Kidney (tissue), 14 donors: ENCODE results near the gene CETP. TPM values are rescaled to one million over a fixed set of nuclear protein-coding genes. Genes with fewer than 3 reads are reported as not detected.
A peak's percentile ranks its signal among the peaks of the same experiment; 100 is the strongest.
"Not testable (repeated sequence)": the region's sequence is repeated elsewhere in the genome, so short reads cannot be mapped to it uniquely, and the experiment has no call there.

Experiments
- DNase-seq, 5 donors: peaks; one replicate each; pipeline ENCODE4 v3.0.0-alpha.2; 2013 to 2020
- FAIRE-seq: peaks from 2 replicates; lab custom pipeline; 2012; peaks lifted over from hg19 to GRCh38; lab: Jason Lieb, UNC
- H3K27ac ChIP-seq, 2 donors: one replicate each; pipeline ENCODE4 v1.7.0; 2013; ENCODE audit warnings: low read depth in 2 of 2, low read length in 2 of 2, inconsistent platforms in 1 of 2
- H3K27me3 ChIP-seq: one replicate; pipeline ENCODE4 v1.7.1; 2013; ENCODE audit warnings: low read length, inconsistent platforms; ENCODE audit not compliant: control insufficient read depth, insufficient read depth
- H3K36me3 ChIP-seq, 3 donors: one replicate each; pipeline versions ENCODE4 v1.7.0 to v1.7.1; 2013; ENCODE audit warnings: low read length in 3 of 3, control low read depth in 1 of 3, inconsistent platforms in 1 of 3; ENCODE audit not compliant: insufficient read depth in 3 of 3, control insufficient read depth in 2 of 3
- H3K4me1 ChIP-seq, 3 donors: one replicate each; pipeline versions ENCODE4 v1.7.0 to v1.7.1; 2013; ENCODE audit warnings: low read length in 3 of 3, inconsistent platforms in 1 of 3, low read depth in 1 of 3; ENCODE audit not compliant: control insufficient read depth in 2 of 3, insufficient read depth in 2 of 3
- H3K4me3 ChIP-seq, 3 donors: one replicate each; pipeline versions ENCODE4 v1.7.0 to v1.8.1; 2013; ENCODE audit warnings: low read length in 3 of 3, control low read depth in 1 of 3, inconsistent platforms in 1 of 3
- H3K9ac ChIP-seq, 3 donors: one replicate each; pipeline versions ENCODE4 v1.7.0 to v1.7.1; 2013; ENCODE audit warnings: low read length in 3 of 3, control low read depth in 1 of 3, inconsistent platforms in 1 of 3
- H3K9me3 ChIP-seq, 3 donors: one replicate each; pipeline versions ENCODE4 v1.7.0 to v1.7.1; 2013; ENCODE audit warnings: low read length in 3 of 3, control low read depth in 1 of 3, inconsistent platforms in 1 of 3; ENCODE audit not compliant: control insufficient read depth in 2 of 3, insufficient read depth in 1 of 3
- intact Hi-C: fragments of 100-400 bp; cut with DNase I; formaldehyde crosslinking; loops from one replicate; pipeline ENCODE4 v1.11.1; 2022
- polyA plus RNA-seq: library from polyadenylated mRNA; stranded (reverse); fragments of 350-450 nt; fragmentation: Illumina TruSeq; extraction: RNeasy Lipid Tissue Mini Kit (QIAGEN cat#74804); gene quantifications from one replicate; pipeline ENCODE4 v1.2.3, GENCODE V29; 2014; ENCODE audit warnings: low read depth, low replicate concordance; ENCODE audit not compliant: insufficient read depth
- total RNA-seq: library from RNA; stranded (reverse); fragmentation: NEBNext Ultra II Directional; extraction: Animal tissue kit (Norgen Biotek cat#: 25700); gene quantifications from one replicate; pipeline ENCODE4 v1.2.1, GENCODE V29; 2021
- TF ChIP-seq, protein P1 (sequence below): IDR thresholded peaks from 3 replicates; pipeline ENCODE4 v1.5.1; 2012; ENCODE audit warnings: mild to moderate bottlenecking, moderate library complexity, borderline replicate concordance; ENCODE audit not compliant: insufficient read depth; ENCODE audit errors: extremely low read depth
- donor health status: control.
- donor health status: control.
- donor health status: control.
- donor health status: control.
- donor health status: control.
- donor health status: DM: yes; HTN: yes; CAD: no.
- donor health status: Normal renal cell carcinoma (clear cell type).

Gene CETP
- total and polyA plus RNA-seq, 2 donors from 2014 or later: 1.3 to 2.1 TPM

DNA sequence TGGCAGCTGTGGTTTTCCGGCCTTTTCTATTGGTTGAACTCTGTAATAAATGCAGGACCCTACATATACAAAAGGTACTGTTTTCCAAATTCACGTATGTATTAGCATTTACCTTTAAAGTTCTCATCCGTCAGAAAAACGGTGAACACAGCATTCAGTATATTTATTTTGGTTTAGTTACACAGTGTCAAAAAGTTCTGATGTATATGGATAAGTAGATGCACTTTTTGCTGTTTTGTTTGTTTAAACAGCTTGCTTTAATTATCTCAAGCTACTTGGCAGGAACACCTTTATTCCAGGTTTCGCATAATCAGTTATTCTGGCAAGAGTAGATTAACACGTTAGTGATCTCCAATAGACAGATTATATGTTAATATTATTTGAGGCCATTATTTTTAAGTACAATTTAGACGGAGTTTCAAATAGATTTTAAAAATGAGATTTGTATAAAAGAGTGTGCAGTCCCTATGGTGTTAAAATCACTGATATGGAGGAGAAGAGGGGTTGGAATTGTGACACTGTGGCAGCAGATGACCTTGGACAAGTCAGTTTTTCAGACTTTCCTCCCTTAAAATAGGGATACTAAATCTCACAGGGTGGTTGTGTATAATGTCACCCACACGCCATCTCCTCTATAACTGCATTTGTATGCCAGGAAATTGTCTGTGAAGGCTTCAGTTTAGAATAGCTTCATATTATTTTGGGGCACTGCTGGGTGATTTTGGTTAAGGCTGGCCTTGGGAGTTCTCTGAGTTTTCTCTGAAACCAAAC, 27.7 kb upstream of the CETP start:
- DNase-seq: no peak
- peaks cover 6 to 41% (median 31%) of the 10 kb centered on the region in 3 donors for H3K36me3 ChIP-seq
- H3K9ac ChIP-seq: peak overlapping the region; percentile 39 to 99 (median 95)
- peaks cover 5 to 19% (median 18%) of the 10 kb centered on the region in 3 donors for H3K4me1 ChIP-seq
- peak overlapping the region; percentile 78 to 89 (median 87) for H3K4me3 ChIP-seq
- FAIRE-seq: no peak
- peak overlapping the region; percentile 99 for H3K27ac ChIP-seq
- TF ChIP-seq, protein P1, sequence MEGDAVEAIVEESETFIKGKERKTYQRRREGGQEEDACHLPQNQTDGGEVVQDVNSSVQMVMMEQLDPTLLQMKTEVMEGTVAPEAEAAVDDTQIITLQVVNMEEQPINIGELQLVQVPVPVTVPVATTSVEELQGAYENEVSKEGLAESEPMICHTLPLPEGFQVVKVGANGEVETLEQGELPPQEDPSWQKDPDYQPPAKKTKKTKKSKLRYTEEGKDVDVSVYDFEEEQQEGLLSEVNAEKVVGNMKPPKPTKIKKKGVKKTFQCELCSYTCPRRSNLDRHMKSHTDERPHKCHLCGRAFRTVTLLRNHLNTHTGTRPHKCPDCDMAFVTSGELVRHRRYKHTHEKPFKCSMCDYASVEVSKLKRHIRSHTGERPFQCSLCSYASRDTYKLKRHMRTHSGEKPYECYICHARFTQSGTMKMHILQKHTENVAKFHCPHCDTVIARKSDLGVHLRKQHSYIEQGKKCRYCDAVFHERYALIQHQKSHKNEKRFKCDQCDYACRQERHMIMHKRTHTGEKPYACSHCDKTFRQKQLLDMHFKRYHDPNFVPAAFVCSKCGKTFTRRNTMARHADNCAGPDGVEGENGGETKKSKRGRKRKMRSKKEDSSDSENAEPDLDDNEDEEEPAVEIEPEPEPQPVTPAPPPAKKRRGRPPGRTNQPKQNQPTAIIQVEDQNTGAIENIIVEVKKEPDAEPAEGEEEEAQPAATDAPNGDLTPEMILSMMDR: no peak
- H3K9me3 ChIP-seq: no peaks in the 10 kb centered on the region
- intact Hi-C loops: no loop called here
- H3K27me3 ChIP-seq: no peaks in the 10 kb centered on the region

- DNase-seq, H3K9me3 ChIP-seq, intact Hi-C loops, H3K27me3 ChIP-seq, FAIRE-seq: not testable (repeated sequence)
- Histone ChIP-seq H3K27ac (peak overlapping the region; percentile 26 to 99), H3K4me3 (peak overlapping the region; percentile 28 to 89 (median 87)), H3K9ac (peak overlapping the region; percentile 7 to 99 (median 95)), H3K36me3 (peaks cover 6 to 48% (median 38%) of the 10 kb centered on the region in 3 donors), H3K4me1 (peaks cover 5 to 19% (median 18%) of the 10 kb centered on the region in 3 donors)
Measured at GRCh38 chr16:56934599-56935145, 27.1 kb upstream of the CETP start.

DNA sequence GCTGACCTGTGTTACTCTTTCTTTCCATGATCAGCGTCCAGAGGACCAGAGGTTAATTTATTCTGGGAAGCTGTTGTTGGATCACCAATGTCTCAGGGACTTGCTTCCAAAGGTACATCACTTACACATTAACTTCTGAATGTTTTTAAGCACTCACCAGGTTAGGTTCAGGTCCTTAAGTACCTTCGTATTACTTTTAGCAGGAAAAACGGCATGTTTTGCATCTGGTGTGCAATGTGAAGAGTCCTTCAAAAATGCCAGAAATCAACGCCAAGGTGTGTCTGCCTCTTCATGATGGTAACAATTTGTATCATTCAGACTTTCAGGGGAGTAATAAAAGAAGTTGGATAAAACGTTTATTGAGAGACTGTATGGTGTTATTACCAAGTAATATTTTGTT, 26.5 kb upstream of the CETP start:
- FAIRE-seq: no peak
- peaks cover 5 to 20% (median 18%) of the 10 kb centered on the region in 3 donors for H3K4me1 ChIP-seq
- TF ChIP-seq, protein P1: no peak
- peak overlapping the region; percentile 14 to 35 for H3K27ac ChIP-seq
- no peaks in the 10 kb centered on the region for H3K9me3 ChIP-seq
- DNase-seq: peak in 1 of 5 donors; percentile 14
- intact Hi-C loops: no loop called here
- peak overlapping the region in 2 of 3 donors; percentile 38 to 76 for H3K4me3 ChIP-seq
- H3K36me3 ChIP-seq: peaks cover 6 to 53% (median 43%) of the 10 kb centered on the region in 3 donors
- peak overlapping the region in 2 of 3 donors; percentile 13 to 24 for H3K9ac ChIP-seq
- H3K27me3 ChIP-seq: no peaks in the 10 kb centered on the region

DNA sequence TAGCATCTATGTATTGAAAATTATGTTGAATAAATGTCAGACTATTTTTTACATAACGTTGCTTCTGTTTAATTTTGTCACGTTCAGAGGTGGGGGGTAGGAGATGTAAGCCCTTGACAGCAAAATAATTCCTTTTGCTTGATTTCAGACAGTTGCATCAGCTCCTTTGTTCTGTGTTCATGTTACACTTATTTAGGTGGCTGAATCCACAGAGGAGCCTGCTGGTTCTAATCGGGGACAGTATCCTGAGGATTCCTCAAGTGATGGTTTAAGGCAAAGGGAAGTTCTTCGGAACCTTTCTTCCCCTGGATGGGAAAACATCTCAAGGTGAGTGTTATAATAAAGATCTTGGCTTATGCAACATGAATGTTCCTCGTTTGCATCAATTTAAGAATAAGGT, 25.3 kb upstream of the CETP start:
- no peak overlapping the region for H3K27ac ChIP-seq
- peak overlapping the region in 2 of 3 donors; percentile 23 to 38 for H3K4me3 ChIP-seq
- no peaks in the 10 kb centered on the region for H3K27me3 ChIP-seq
- TF ChIP-seq, protein P1: no peak
- peaks cover 9 to 66% (median 51%) of the 10 kb centered on the region in 3 donors for H3K36me3 ChIP-seq
- peaks cover 3 to 17% (median 13%) of the 10 kb centered on the region in 3 donors for H3K4me1 ChIP-seq
- no peaks in the 10 kb centered on the region for H3K9me3 ChIP-seq
- intact Hi-C loops: no loop called here
- DNase-seq (no peak), FAIRE-seq (no peak)
- H3K9ac ChIP-seq: no peak overlapping the region
